T-helper 17 cell (primary cell): ENCODE measurements around the gene CLP1. TPM values are rescaled to one million over a fixed set of nuclear protein-coding genes. Genes with fewer than 3 reads are reported as not detected.

Experiments
- ATAC-seq: fragments of 150-1000 bp; cut with Tn5 transposase; 2 replicates; pipeline ENCODE4 v1.10.0; 2021; ENCODE audit warnings: mild to moderate bottlenecking, moderate library complexity
- DNase-seq, 3 donors: peaks; one replicate each; pipeline versions ENCODE4 v3.0.0 to v3.0.0-alpha.2; 2020 to 2021
- H3K9me3 ChIP-seq: one replicate; pipeline ENCODE4 v1.7.0; 2013; ENCODE audit warnings: low read length, mild to moderate bottlenecking; ENCODE audit not compliant: control insufficient read depth, poor library complexity, severe bottlenecking
- H3K27ac Mint-ChIP-seq: one replicate; pipeline ENCODE4 v1.8.0; 2022; ENCODE audit warnings: mild to moderate bottlenecking, moderate library complexity, mixed read lengths
- H3K27me3 Mint-ChIP-seq: one replicate; pipeline ENCODE4 v1.8.0; 2022; ENCODE audit warnings: mixed read lengths
- H3K36me3 Mint-ChIP-seq: one replicate; pipeline ENCODE4 v1.8.0; 2022; ENCODE audit warnings: low read depth, mixed read lengths
- H3K4me1 Mint-ChIP-seq: one replicate; pipeline ENCODE4 v1.8.0; 2022; ENCODE audit warnings: mild to moderate bottlenecking, mixed read lengths
- H3K4me3 Mint-ChIP-seq: one replicate; pipeline ENCODE4 v1.8.0; 2022; ENCODE audit warnings: mild to moderate bottlenecking, moderate library complexity, mixed read lengths
- total RNA-seq, 4 donors: library from RNA in 2 of 4; stranded (reverse) in 2 of 4; gene quantifications; one replicate each; pipeline ENCODE4 v1.2.3 and lab custom pipeline; 2022 to 2026

CLP1 gene
- 10 to 100 TPM; 11.7 to 22.7 TPM for total RNA-seq
- 19.1 to 29.4 reads per million in 2 donors for total RNA-seq (lab: John Stamatoyannopoulos, UW)

- H3K27me3 Mint-ChIP-seq = no peaks in the 10 kb centered on the region
- no peaks in the 10 kb centered on the region for H3K9me3 ChIP-seq
- DNase-seq = peak; percentile 95 to 97 (median 97)
- peak within 1 kb of the TSS; percentile 98 for H3K4me3 Mint-ChIP-seq
- ATAC-seq = peak; percentile 98
- peak within 1 kb of the TSS; percentile 95 for H3K27ac Mint-ChIP-seq
- H3K4me1 Mint-ChIP-seq = peaks cover 20% of the 10 kb centered on the region
- peaks cover 2% of the 10 kb centered on the region for H3K36me3 Mint-ChIP-seq
These were observed at the start of gene CLP1 for GRCh38 chr11:57657194-57658022. Gene CLP1, plus strand, starts transcription at chr11:57657762. Its CDS starts 1,715 bp downstream, at chr11:57659477.

DNA sequence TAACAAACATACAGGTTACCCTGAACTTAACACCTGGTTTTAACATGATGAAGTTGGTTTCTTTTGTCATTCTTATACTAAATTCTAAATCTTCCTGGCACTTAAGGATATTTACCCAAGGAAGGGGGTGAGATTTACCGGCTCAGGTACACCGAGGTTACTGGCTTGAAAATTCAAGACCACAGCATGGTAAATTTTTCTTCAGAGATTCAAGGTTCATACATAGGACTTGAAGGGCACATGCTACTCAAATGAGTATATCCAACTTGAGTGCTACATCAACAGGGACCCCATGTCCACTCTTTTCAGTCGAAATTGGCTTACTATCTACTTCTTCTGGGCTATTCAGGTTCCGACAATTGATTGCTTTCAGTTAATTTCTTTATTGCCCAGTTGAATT lies 47.4 kb upstream of the CLP1 start:
- H3K36me3 Mint-ChIP-seq = no peaks in the 10 kb centered on the region
- peaks cover 67% of the 10 kb centered on the region for H3K27me3 Mint-ChIP-seq
- H3K4me3 Mint-ChIP-seq = no peak overlapping the region
- H3K9me3 ChIP-seq = no peaks in the 10 kb centered on the region
- ATAC-seq = no peak
- no peaks in the 10 kb centered on the region for H3K4me1 Mint-ChIP-seq
- no peak overlapping the region for H3K27ac Mint-ChIP-seq
- DNase-seq = no peak

DNA sequence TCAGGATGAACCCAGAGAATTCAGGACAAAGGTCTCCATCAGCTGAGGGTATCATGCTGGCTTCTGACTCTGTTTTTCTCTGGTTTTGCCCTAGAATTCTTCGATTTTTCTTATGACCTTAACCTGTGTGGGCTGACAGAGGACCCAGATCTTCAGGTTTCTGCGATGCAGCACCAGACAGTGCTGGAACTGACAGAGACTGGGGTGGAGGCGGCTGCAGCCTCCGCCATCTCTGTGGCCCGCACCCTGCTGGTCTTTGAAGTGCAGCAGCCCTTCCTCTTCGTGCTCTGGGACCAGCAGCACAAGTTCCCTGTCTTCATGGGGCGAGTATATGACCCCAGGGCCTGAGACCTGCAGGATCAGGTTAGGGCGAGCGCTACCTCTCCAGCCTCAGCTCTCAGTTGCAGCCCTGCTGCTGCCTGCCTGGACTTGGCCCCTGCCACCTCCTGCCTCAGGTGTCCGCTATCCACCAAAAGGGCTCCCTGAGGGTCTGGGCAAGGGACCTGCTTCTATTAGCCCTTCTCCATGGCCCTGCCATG lies 43.3 kb upstream of the CLP1 start:
- DNase-seq (no peak), ATAC-seq (no peak)
- Mint-ChIP-seq H3K4me3 (no peak overlapping the region), H3K4me1 (no peaks in the 10 kb centered on the region), H3K27me3 (peaks cover 59% of the 10 kb centered on the region), H3K36me3 (peaks cover 4% of the 10 kb centered on the region), H3K27ac (no peak overlapping the region)
- H3K9me3 ChIP-seq = peaks cover 3% of the 10 kb centered on the region

GRCh38 chr11:57615308-57615707 lies 42.3 kb upstream of the CLP1 start:
- Mint-ChIP-seq H3K27ac (no peak overlapping the region), H3K4me1 (no peaks in the 10 kb centered on the region), H3K4me3 (no peak overlapping the region), H3K36me3 (peaks cover 4% of the 10 kb centered on the region), H3K27me3 (peaks cover 52% of the 10 kb centered on the region)
- peaks cover 4% of the 10 kb centered on the region for H3K9me3 ChIP-seq
- DNase-seq (no peak), ATAC-seq (no peak)

GRCh38 chr11:57616595-57616994 lies 41.0 kb upstream of the CLP1 start:
- DNase-seq (no peak), ATAC-seq (no peak)
- H3K4me1 Mint-ChIP-seq = no peaks in the 10 kb centered on the region
- no peak overlapping the region for H3K27ac Mint-ChIP-seq
- H3K9me3 ChIP-seq = peaks cover 4% of the 10 kb centered on the region
- H3K36me3 Mint-ChIP-seq = peaks cover 4% of the 10 kb centered on the region
- peaks cover 39% of the 10 kb centered on the region for H3K27me3 Mint-ChIP-seq
- H3K4me3 Mint-ChIP-seq = no peak overlapping the region

- no peak overlapping the region for H3K27ac Mint-ChIP-seq
- H3K36me3 Mint-ChIP-seq = peaks cover 4% of the 10 kb centered on the region
- no peaks in the 10 kb centered on the region for H3K4me1 Mint-ChIP-seq
- ATAC-seq (no peak), DNase-seq (no peak)
- peaks cover 4% of the 10 kb centered on the region for H3K9me3 ChIP-seq
- H3K27me3 Mint-ChIP-seq = peaks cover 36% of the 10 kb centered on the region
- no peak overlapping the region for H3K4me3 Mint-ChIP-seq
These were observed 39.1 kb upstream of the CLP1 start for GRCh38 chr11:57618438-57618837.

GRCh38 chr11:57619331-57619730 lies 38.2 kb upstream of the CLP1 start:
- peaks cover 4% of the 10 kb centered on the region for H3K9me3 ChIP-seq
- H3K4me1 Mint-ChIP-seq = no peaks in the 10 kb centered on the region
- H3K36me3 Mint-ChIP-seq = peaks cover 4% of the 10 kb centered on the region
- no peak for ATAC-seq
- H3K27me3 Mint-ChIP-seq = peaks cover 27% of the 10 kb centered on the region
- H3K27ac Mint-ChIP-seq = no peak overlapping the region
- no peak for DNase-seq
- H3K4me3 Mint-ChIP-seq = no peak overlapping the region

DNA sequence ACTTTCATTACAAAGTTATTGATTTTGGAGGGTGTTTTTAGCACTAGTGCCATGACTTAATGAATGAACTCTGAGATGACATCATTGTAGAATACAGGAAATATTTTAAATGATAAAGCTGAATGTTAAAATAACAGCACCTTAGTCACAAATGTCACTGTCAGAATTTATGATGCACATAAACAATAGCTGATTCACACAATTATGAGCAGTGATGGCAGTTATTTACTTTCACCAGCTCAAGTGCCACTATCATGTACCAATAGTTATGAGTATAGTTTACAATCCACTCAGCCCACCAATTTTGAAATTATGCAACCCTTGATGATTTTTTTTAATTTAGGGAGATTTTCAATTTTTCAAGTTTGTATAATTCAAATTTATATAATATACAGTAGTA lies 37.1 kb upstream of the CLP1 start:
- Mint-ChIP-seq H3K4me3 (no peak overlapping the region), H3K4me1 (no peaks in the 10 kb centered on the region), H3K27ac (no peak overlapping the region), H3K27me3 (peaks cover 20% of the 10 kb centered on the region), H3K36me3 (peaks cover 4% of the 10 kb centered on the region)
- ATAC-seq = no peak
- peaks cover 4% of the 10 kb centered on the region for H3K9me3 ChIP-seq
- no peak for DNase-seq

DNA sequence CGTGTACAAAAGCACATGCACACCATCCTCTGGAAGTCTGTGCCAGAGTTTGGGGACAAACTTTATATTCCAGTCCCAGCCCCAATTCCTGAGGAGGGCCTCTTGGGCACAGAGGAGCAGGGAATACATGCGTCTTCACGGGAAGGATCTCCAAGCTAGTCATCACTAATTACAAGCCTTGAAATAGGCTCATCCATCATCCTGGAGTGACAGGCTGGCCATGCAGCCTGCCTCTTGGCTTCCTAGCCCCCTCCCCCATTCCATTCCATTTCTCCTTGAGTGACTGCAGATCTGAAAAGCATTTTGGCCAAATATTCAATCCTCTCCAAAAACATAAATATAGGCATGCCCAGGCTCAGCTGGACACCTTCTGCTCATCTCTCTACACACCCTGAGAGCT lies 35.3 kb upstream of the CLP1 start:
- peaks cover 9% of the 10 kb centered on the region for H3K27me3 Mint-ChIP-seq
- no peaks in the 10 kb centered on the region for H3K4me1 Mint-ChIP-seq
- H3K27ac Mint-ChIP-seq = no peak overlapping the region
- no peak for DNase-seq
- no peak overlapping the region for H3K4me3 Mint-ChIP-seq
- peaks cover 4% of the 10 kb centered on the region for H3K9me3 ChIP-seq
- H3K36me3 Mint-ChIP-seq = peaks cover 2% of the 10 kb centered on the region
- no peak for ATAC-seq

DNA sequence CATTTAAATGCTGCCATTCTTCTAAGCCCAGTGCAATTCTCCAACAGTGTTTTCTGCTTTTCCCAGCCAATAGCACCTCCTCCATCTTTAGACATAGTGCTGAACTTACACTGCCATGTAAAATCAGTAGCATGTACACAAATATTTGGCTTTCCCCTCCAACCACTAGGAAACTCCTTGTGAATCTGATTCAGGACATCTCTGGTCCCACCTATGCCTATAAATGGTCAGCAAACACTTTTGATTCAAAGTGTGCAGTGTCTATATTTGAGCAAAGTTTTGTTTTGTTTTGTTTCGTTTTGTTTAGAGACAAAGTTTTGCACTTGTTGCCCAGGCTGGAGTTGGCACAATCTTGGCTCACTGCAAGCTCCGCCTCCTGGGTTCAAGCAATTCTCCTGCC lies 32.7 kb upstream of the CLP1 start:
- H3K36me3 Mint-ChIP-seq = no peaks in the 10 kb centered on the region

DNA sequence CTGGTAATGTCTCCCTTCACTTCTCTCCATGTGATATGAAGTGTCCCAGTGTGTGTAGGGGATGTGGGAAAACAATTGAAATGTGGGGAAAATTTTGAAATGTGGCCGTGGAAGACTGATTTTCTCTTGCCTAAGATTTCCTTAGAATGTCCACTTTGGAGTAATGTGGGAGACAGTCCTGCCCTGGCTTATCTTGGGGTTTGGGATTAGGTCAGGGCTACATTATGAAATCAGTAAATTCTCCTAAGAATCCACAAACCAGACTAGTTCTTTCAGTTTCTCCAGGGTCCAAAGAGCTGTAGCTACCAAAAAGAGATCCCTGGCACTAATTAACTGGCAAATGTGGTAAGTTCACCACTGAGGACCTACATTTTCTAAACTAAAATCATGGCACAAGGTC lies 30.7 kb upstream of the CLP1 start:
- H3K27me3 Mint-ChIP-seq = peaks cover 42% of the 10 kb centered on the region
- no peaks in the 10 kb centered on the region for H3K9me3 ChIP-seq
- peaks cover 2% of the 10 kb centered on the region for H3K4me1 Mint-ChIP-seq
- no peak overlapping the region for H3K4me3 Mint-ChIP-seq
- DNase-seq = no peak
- H3K36me3 Mint-ChIP-seq = peaks cover 8% of the 10 kb centered on the region
- no peak for ATAC-seq
- no peak overlapping the region for H3K27ac Mint-ChIP-seq

More for the DNA sequence above, 32.7 kb upstream of the CLP1 start:
- Mint-ChIP-seq H3K4me1 (no peaks in the 10 kb centered on the region), H3K27ac (no peak overlapping the region), H3K4me3 (no peak overlapping the region), H3K27me3 (peaks cover 23% of the 10 kb centered on the region)
- no peak for DNase-seq
- ATAC-seq = no peak
- no peaks in the 10 kb centered on the region for H3K9me3 ChIP-seq

DNA sequence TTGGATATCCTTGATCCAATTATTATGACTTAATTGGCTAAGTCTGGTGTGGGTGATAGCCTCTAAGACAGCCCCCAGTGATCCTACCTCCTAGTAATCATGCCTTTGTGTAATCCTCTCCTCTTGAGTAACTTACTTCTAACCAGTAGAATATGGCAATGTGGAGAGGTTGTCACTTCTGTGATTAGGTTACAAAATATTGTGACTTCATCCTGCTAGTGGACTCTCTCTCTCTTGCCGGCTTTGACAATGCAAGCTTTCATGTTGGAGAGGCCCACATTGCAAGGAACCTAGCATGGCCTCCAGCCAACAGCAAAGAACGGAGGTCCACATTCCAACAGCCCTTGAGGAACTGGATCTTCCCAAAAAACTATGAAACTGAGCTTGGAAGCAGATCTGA lies 27.4 kb upstream of the CLP1 start:
- DNase-seq (no peak), ATAC-seq (no peak)
- no peaks in the 10 kb centered on the region for H3K9me3 ChIP-seq
- peaks cover 62% of the 10 kb centered on the region for H3K27me3 Mint-ChIP-seq
- peaks cover 16% of the 10 kb centered on the region for H3K36me3 Mint-ChIP-seq
- no peak overlapping the region for H3K27ac Mint-ChIP-seq
- no peak overlapping the region for H3K4me3 Mint-ChIP-seq
- peaks cover 2% of the 10 kb centered on the region for H3K4me1 Mint-ChIP-seq

DNA sequence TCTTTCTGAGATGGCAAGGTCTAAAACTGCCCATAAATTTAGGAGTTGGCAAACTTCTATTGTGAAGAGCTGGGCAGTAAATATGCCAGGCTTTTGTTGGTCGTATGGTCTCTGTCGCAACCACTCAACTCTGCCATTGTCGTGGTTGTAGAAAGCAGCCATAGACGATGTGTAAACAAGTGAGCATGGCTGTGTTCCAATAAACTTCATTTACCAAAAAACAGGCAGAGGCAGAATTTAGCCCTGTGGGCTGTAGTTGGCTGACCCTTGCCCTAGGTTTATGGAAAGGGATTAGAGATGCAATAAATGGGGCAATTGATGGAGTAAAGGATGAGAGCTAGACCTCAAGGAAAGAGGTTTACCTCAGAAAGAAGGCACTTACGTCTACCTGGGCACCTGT lies 25.4 kb upstream of the CLP1 start:
- no peak for DNase-seq
- H3K27ac Mint-ChIP-seq = no peak overlapping the region
- H3K4me3 Mint-ChIP-seq = no peak overlapping the region
- no peak for ATAC-seq
- H3K4me1 Mint-ChIP-seq = peaks cover 2% of the 10 kb centered on the region
- H3K27me3 Mint-ChIP-seq = peaks cover 66% of the 10 kb centered on the region
- peaks cover 16% of the 10 kb centered on the region for H3K36me3 Mint-ChIP-seq
- H3K9me3 ChIP-seq = no peaks in the 10 kb centered on the region
